NCI-H1436 treated with DMSO at 0.1 percent for 48 hours (cell line): ENCODE results near the gene TRIM10.
"Not testable (repeated sequence)": the region's sequence is repeated elsewhere in the genome, so short reads cannot be mapped to it uniquely, and the experiment has no call there.

ENCODE experiments used
- DNase-seq: peaks from one replicate; lab custom pipeline; 2025; lab: John Stamatoyannopoulos, UW

TRIM10 gene

GRCh38 chr6:30172681-30173080 lies 11.7 kb upstream of the TRIM10 start:
- DNase-seq, result no peak

GRCh38 chr6:30171677-30172471 lies 10.9 kb upstream of the TRIM10 start:
- DNase-seq, result no peak

GRCh38 chr6:30169658-30170614 lies 8.9 kb upstream of the TRIM10 start:
- no peak for DNase-seq

- no peak for DNase-seq
These were observed 7.7 kb upstream of the TRIM10 start for GRCh38 chr6:30168741-30169140.

DNA sequence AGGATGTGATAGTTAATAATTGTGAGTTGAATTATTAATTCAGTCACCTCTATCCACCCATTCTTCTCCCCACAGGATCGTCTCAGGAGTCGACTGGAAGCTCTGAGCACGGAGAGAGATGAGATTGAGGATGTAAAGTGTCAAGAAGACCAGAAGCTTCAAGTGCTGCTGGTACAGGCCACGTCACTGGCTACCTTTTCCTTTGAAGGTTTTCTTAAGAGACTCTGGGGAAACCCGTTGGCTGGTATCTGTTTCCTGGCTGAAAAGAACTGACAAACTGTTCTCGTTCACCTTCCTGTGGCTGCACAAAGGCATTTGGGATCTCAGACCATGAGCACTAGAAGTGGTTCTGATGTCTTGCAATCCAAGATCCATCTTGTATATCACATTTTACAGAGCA lies 6.1 kb upstream of the TRIM10 start:
- no peak for DNase-seq

- not testable (repeated sequence) for DNase-seq
These were observed 4.2 kb upstream of the TRIM10 start for GRCh38 chr6:30165238-30165637.

DNA sequence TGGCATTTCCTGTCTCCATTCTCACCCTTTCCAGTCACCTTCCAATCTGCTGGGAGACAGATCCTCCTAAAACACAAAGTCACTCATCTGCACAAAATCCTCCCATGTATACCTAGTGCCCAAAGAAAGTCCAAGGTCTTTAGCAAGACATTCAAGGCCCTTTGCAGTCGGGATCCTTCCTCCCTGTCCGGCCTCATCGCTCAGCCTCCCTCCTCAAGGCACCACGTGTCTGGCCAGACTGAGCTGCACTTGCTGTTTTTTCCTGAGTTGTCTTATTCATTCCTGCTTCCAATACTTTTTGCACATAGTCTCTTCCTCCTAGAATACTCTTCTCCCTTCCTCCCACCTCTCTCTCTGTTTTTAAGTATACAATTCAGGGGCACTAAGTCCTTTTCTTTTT lies 3.7 kb upstream of the TRIM10 start:
- DNase-seq, result no peak

DNA sequence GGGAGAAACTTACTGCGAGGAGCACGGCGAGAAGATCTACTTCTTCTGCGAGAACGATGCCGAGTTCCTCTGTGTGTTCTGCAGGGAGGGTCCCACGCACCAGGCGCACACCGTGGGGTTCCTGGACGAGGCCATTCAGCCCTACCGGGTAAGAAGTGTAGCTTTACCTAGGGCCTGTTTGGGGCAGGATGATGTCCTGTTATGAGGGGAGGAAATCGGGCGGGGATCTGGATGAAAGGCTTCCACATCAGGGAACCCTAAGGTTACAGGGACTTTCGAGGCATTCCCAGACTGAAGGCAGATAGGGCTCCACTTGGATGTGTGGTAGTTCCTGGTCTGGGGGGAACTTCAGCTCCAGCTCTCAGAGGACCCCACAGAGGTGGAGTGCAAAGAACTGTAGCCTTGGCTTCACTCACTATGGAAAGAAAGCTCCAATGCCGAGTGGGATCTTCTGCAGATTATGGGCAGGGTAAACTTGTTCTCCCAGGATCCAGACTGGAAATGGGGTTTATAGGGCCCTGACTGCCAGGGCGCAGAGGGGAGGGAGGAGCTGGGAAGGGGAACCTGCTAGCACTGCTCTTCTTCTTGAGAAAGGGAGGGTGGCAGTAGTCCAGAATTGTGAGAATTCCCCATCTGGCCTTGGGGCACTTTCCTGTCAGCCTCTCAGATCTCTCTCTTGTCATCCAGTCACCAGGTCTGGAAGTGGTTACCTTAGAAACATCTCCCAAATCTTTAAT lies 3.1 kb upstream of the TRIM10 start:
- DNase-seq, result no peak

DNA sequence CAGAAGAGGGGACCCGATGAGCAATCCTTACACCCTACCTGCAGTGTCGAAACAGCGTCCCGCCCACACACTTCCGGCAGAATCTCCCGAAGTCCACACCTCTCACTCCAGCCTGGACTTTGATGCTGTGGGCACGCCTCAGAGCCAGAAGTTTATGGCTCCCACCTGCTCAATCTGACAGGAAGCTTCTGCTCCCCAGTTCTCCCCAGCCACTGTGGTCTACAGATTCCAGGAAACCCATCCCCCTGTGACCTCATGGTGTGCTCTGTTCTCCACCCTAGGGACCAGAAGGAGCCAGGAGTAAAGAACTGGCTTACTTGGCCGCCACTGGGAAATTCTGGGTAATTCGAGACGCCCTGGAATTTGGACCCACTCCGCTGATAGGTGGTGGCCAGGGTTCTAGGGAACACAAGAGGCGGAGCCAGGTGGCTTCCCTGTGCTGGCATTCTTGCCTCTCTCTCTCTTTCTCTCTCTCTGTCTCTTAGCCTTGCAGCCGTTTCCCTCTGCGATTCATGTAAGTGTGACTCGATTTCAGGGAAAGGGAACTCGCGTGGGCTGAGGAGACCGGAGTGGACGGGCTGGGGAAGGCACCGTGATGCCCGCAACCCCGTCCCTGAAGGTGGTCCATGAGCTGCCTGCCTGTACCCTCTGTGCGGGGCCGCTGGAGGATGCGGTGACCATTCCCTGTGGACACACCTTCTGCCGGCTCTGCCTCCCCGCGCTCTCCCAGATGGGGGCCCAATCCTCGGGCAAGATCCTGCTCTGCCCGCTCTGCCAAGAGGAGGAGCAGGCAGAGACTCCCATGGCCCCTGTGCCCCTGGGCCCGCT lies 2.3 kb upstream of the TRIM10 start, which contains the start of gene TRIM15:
TSS of gene TRIM15 (plus strand) at position 457 of the 828 bp plus-strand sequence. CDS start at position 596, 139 bp downstream.
- DNase-seq, result no peak

- DNase-seq, result no peak
These were observed 1.5 kb upstream of the TRIM10 start for GRCh38 chr6:30162265-30163089.

DNA sequence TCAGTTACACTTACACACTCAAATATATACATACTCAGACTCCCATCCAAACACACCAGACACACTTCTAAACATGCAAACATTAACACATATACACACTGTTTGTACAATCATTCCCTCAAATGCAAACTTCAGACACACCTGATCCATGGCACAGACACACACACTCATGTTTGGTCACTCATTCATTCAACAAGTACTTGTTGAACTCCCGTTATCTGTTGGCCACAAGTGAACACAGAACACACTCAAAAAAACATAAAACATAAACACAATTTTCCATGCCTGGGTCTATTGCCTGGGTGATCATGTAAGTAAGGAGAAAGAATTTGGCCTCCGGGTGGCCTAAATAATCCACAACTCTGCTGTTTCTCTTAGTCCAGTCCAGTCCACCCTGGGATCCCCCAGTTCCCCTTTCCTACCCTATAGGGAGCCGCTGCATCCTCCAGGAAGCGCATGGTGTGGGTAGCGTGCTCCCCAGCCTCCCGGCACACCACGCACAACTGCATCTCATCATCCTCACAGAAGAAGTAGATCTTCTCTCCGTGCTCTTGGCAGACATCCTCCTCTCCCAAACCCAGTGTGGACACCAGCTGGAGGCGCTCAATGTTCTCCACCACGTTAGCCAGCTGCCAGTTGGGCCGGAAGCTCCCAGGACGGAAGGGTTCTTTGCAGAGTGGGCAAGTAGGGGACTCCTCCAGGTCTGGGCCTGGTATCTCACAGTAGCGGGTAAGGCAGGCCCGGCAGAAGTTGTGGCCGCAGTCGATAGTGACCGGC lies 815 bp downstream of the TRIM10 start:
- no peak for DNase-seq

DNA sequence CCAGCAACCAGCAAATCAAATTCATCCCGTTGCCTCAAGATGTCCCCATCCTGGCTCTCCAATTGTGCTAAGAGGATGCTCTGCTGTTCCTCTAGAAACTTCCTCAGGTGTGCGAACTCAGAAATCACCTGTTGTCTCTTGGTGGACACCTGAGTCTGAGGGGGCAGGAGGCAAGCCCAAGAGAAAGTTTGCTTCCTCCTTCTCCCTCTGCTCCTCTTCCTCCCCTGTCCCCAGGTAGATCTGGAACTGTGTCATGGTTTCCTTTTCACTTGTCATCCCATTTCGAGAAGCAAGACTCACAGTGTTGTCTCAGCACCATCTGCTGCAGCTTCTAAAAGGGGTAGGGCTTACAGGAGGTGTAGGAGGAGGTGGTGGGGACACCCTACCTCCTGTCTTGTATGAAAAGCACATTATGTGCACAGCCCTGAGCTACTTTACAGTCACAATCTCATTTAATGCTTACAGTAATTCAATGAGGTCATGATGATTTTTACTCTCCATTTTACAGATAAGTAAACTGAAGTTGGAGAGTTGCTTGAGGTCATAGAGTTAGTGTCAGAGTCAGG lies 2.5 kb downstream of the TRIM10 start:
- DNase-seq, result no peak

- no peak for DNase-seq
These were observed 3.0 kb downstream of the TRIM10 start for GRCh38 chr6:30157999-30158398.

GRCh38 chr6:30157581-30157980 lies 3.4 kb downstream of the TRIM10 start:
- DNase-seq, result no peak

- no peak for DNase-seq
These were observed 4.2 kb downstream of the TRIM10 start for GRCh38 chr6:30156774-30157173.

DNA sequence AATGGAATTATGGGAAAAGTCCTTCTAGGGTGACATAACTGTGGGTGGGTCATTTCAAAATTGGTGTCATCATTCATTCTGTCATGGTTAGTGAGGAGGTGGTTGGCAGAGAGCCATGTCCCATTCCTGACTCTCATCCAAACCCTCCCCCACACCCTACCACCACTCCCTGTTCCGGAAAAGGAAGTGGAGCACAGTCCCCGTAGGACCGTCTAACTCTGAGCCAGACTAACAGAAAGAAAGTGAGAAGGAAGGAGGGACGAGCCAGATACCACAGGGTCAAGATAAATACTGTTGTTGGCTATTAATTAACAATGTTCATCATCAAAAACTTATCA lies 4.8 kb downstream of the TRIM10 start:
- DNase-seq, result no peak

GRCh38 chr6:30155520-30156261 lies 5.3 kb downstream of the TRIM10 start:
- DNase-seq, result no peak

- DNase-seq, result no peak
These were observed 6.1 kb downstream of the TRIM10 start for GRCh38 chr6:30154709-30155519.
